ENCODE measurements around the gene OR10J1. TPM values are rescaled to one million over a fixed set of nuclear protein-coding genes. Genes with fewer than 3 reads are reported as not detected.

OR10J1 gene
- total RNA-seq, 2 experiments from 2014 or later, result not detected

GRCh38 chr1:159474926-159475325 lies 35.4 kb downstream of the OR10J1 start:
- H3K4me1 ChIP-seq (ENCODE audit: insufficient read depth, low read length, poor library complexity, severe bottlenecking), result no peaks in the 10 kb centered on the region
- TF ChIP-seq CTCF (conservative IDR thresholded peaks at IDR 0.05; ENCODE audit: low read length) (no peak), EZH2phosphoT487 (IDR thresholded peaks at IDR 0.05; ENCODE audit: borderline replicate concordance, low read depth, low read length) (no peak)
- CTCF ChIA-PET (ENCODE audit: unreplicated experiment), result no interaction called here
- no peaks in the 10 kb centered on the region for H3K9me2 ChIP-seq (ENCODE audit: insufficient read depth, low read length)
- H3K4me3 ChIP-seq (ENCODE audit: low read depth, low read length, poor library complexity, severe bottlenecking), result no peak overlapping the region
- H2AFZ ChIP-seq (ENCODE audit: low read length), result no peak overlapping the region
- H4K20me1 ChIP-seq (ENCODE audit: insufficient read depth, low read length), result no peaks in the 10 kb centered on the region
- H3K9me3 ChIP-seq (ENCODE audit: low read length), result no peaks in the 10 kb centered on the region
- no TSS peak for BruUV-seq (replicated peaks)
- H3K27ac ChIP-seq (ENCODE audit: low read depth, low read length, poor library complexity, severe bottlenecking), result no peak overlapping the region
- H3K4me2 ChIP-seq (ENCODE audit: low read length), result no peak overlapping the region
- intact Hi-C loops (cut with micrococcal nuclease; ENCODE audit: unreplicated experiment), result no loop called here
- H3K79me2 ChIP-seq (ENCODE audit: insufficient read depth, low read depth, low read length), result no peaks in the 10 kb centered on the region
- no peaks in the 10 kb centered on the region for H3K36me3 ChIP-seq (ENCODE audit: insufficient read depth, low read length)
- POLR2A ChIA-PET, result no interaction called here
- DNase-seq (ENCODE audit: low spot score), result no peak

- Histone ChIP-seq H3K4me2 (ENCODE audit: low read length) (no peak overlapping the region), H4K20me1 (ENCODE audit: insufficient read depth, low read length) (no peaks in the 10 kb centered on the region), H3K36me3 (ENCODE audit: insufficient read depth, low read length) (no peaks in the 10 kb centered on the region), H3K79me2 (ENCODE audit: insufficient read depth, low read depth, low read length) (no peaks in the 10 kb centered on the region), H3K4me3 (ENCODE audit: low read depth, low read length, poor library complexity, severe bottlenecking) (no peak overlapping the region), H2AFZ (ENCODE audit: low read length) (no peak overlapping the region), H3K27ac (ENCODE audit: low read depth, low read length, poor library complexity, severe bottlenecking) (no peak overlapping the region), H3K9me3 (ENCODE audit: low read length) (no peaks in the 10 kb centered on the region), H3K9me2 (ENCODE audit: insufficient read depth, low read length) (no peaks in the 10 kb centered on the region), H3K4me1 (ENCODE audit: insufficient read depth, low read length, poor library complexity, severe bottlenecking) (no peaks in the 10 kb centered on the region)
- DNase-seq (ENCODE audit: low spot score), result no peak
- intact Hi-C loops (cut with micrococcal nuclease; ENCODE audit: unreplicated experiment), result no loop called here
- BruUV-seq (replicated peaks), result no TSS peak
- CTCF ChIA-PET (ENCODE audit: unreplicated experiment), result interaction anchor here (0.6 kb wide), 2 partner anchors 39 to 358 kb away, joined by 3 read pairs; no protein-coding TSS in a partner anchor
- POLR2A ChIA-PET, result interaction anchor here (1.2 kb wide), 1 partner anchor 11 kb away, joined by 5 read pairs; no protein-coding TSS in a partner anchor
- TF ChIP-seq CTCF (conservative IDR thresholded peaks at IDR 0.05; ENCODE audit: low read length) (no peak), EZH2phosphoT487 (IDR thresholded peaks at IDR 0.05; ENCODE audit: borderline replicate concordance, low read depth, low read length) (no peak)
Measured at GRCh38 chr1:159483501-159483900, 44.0 kb downstream of the OR10J1 start.

Other genes starting within 250 kb of the OR10J1 start
- gene ACKR1, start 234.8 kb upstream of the OR10J1 start, total RNA-seq (2014; rRNA removed; shearing (Covaris generic)), result not detected in 2 replicates
- gene ACKR1, start 234.8 kb upstream of the OR10J1 start, total RNA-seq (2022), result not detected in 2 replicates
- gene FCER1A, start 137.4 kb upstream of the OR10J1 start, total RNA-seq (2014; rRNA removed; shearing (Covaris generic)), result not detected in 2 replicates
- not detected in 2 replicates for gene FCER1A, start 137.4 kb upstream of the OR10J1 start, total RNA-seq (2022)
- not detected in 2 replicates for gene OR10J4, start 7.5 kb upstream of the OR10J1 start, total RNA-seq (2014; rRNA removed; shearing (Covaris generic))
- gene OR10J4, start 7.5 kb upstream of the OR10J1 start, total RNA-seq (2022), result not detected in 2 replicates
- not detected in 2 replicates for gene OR10J5, start 96.3 kb downstream of the OR10J1 start, total RNA-seq (2014; rRNA removed; shearing (Covaris generic))
- not detected in 2 replicates for gene OR10J5, start 96.3 kb downstream of the OR10J1 start, total RNA-seq (2022)
- not detected in 2 replicates for gene APCS, start 148.1 kb downstream of the OR10J1 start, total RNA-seq (2014; rRNA removed; shearing (Covaris generic))
- not detected in 2 replicates for gene APCS, start 148.1 kb downstream of the OR10J1 start, total RNA-seq (2022)